HG03095 (cell line): ENCODE data around the gene NELL1.
"Not testable (repeated sequence)": the region's sequence is repeated elsewhere in the genome, so short reads cannot be mapped to it uniquely, and the experiment has no call there.

Experiments
- ATAC-seq: cut with Tn5 transposase; IDR thresholded peaks from one replicate; pipeline ENCODE4 v1.9.1; 2021; ENCODE audit warnings: moderate library complexity; ENCODE audit not compliant: unreplicated experiment

Gene NELL1

DNA sequence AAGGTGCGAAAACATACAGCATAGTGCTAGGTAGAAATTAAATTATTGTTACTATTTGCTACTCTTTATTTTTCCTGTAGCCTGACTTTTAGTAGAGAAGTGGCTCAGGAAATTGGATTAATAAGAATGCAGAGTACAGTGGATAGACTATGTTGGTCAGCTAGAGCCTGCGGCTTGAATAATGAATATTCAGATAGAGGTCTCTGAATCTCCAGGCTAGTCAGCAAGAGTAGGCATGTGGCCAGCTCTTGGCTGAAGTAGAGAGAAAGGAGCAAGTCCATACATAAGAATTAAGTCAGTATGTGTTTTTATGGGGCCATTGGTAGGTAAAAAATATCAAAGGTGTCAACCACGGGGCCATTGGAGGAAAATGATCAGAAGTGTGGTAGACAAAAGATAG lies 413.5 kb downstream of the NELL1 start:
- ATAC-seq = no peak

DNA sequence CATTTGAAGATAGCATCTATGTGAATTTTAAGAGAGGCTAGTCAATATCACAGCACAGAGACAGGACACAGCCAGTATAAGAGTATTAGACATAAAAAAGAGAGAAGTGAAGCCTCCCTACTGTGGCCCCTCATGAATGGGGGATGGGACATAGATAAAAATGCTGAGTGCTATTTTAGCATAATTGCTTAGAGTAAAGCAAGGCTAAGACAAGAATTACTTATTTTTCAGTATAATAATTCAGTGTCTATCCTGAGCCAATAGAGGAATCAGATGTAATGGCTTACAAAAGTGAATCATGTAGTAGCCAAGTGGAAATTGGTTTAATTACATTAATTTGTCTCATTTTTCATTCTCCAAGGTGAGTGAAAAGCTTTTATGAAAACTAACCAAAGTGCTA lies 419.5 kb downstream of the NELL1 start:
- no peak for ATAC-seq

DNA sequence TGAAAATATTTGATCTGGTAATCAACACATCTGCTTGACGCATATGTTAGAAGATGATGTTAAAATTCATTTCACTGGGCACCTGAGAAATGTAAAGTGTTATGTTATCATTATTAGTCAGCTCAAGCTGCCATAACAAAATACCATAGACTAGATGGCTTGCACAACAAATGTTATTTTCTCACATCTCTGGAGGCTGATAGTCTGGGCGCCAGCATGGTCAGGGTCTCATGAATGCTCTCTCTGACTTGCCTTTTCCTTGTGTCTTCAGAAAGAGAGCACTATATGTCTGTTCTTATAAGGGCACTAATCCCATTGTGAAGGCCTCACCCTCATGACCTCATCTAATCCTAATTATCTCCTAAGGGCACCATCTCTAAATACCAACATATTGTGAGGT lies 435.3 kb downstream of the NELL1 start:
- ATAC-seq = no peak

DNA sequence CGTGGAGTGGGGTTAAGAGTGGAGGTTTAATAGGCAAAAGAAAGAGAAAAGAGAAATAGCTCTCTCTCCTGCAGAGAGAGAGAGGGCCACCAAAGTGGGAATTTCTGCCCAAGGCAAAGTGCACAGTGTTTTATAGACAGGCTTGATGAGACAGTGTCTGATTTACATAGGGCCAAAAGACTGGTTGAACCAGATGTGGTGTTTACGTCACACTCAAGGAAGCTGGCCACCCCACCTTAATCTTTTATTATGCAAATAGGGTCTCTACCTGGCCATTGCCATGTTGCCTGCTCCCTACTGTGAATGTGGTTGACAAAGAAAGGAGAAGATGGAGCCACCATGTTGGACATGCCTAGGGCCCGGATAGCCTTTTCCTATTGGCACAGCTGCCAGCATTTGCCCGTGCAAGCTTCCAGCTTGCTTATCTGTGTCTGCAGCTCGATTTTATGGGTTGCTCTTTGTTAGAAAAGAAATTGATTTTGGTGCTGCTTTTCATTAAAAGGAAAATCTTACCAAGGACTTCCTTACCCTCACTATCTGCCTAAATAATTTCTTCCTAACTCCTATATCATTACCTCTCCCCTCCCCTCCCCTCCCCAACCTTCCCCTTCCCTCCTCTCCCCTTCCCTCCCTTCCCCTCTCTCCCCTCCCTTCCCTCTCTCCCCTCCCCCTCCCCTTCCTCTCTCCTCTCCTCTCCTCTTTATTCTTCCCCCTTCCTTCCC lies 436.0 kb downstream of the NELL1 start:
- no peak for ATAC-seq

DNA sequence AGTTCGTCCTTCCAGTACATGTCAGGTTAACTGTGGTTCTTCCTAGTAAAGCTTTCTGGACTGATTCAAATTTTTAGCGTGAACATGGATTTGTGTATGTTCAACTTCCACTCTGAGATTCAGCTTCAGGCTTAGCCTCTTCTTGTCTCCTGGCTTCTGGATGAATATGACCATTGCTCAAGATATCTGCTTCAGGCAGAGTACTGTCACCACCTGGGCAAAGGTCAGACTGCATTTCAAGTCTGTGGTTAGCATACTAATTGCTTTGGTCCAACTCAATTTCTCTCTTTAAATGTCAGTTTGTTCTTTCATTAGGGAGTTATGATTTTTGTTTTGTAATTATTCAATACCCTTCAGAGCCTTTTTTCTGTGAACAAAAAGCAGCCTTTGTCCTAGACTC lies 440.0 kb downstream of the NELL1 start:
- no peak for ATAC-seq

DNA sequence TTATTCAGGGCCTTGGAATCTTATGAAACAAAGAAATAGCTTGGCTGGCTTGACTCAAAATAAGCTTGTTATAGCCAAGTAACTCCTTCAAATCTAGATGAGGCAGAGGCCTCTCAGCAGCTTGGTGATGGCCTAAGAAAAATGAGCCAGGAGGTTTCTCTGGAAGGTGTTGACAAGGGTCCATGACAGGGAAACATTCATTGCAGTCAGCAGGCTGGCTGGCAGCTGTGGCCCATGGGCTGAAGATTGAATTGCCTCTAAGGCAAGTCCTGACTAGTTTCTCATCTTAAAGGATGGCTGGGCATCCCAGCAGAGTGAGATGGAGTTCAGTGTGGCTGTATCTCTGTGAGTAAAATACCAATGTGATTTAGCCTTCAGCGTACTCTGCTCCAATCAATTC lies 441.0 kb downstream of the NELL1 start:
- ATAC-seq = no peak

DNA sequence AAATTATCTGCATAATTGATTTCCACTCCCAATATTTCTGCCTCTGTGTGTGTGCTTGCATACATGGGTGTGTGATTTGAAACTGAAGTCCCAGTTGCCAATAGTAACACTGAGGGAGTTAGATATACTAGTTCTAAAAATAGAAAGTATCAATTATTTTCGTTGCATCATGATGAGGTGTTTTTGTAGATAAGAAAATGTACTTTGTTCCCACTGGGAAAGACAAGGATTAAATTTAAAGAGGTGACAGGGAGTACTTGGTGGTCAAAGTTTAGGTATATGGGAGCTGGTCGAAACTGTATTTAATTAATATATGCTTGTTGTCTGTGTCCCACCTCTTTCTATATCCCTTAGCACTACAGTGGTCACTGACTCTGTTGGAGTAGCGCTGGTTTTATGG lies 444.5 kb downstream of the NELL1 start:
- ATAC-seq = no peak

DNA sequence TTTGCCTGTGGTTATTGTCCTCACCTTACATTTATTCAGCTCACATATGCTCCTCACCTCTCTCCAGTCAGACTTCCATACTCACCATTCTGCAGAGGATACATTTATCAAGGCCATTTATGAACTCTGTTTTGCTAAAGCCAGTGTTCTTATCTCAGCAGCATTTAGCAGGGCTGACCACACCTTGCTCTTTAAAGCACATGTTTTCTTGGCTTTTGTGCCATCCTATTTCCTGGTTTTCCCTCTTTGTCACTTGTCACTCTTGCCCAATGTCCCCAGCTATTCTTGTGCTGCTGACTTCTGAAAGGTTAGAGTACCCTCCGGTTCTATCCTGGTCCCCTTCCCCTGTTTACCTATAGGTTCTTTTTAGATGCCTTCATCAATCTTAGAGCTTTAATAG lies 446.6 kb downstream of the NELL1 start:
- ATAC-seq = no peak

DNA sequence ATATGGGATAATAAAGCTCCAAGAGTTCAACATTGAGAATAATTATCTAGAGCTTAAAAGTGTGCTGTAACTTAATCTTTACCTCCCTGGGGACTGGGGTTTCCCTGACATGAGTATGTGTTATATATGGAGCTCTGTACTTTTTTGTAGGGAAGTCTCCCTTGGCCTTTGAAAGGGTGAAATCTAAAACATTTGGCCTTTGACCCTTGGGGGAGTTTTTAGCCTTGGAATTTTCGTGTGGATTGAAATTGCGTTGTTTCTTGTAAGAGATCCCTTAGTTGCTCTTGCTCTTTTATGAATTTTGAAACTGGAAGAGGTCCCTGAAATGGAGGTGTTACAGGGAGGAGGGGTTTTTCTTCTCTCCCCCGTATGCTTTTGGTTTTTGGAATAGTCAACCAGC lies 450.0 kb downstream of the NELL1 start:
- no peak for ATAC-seq

DNA sequence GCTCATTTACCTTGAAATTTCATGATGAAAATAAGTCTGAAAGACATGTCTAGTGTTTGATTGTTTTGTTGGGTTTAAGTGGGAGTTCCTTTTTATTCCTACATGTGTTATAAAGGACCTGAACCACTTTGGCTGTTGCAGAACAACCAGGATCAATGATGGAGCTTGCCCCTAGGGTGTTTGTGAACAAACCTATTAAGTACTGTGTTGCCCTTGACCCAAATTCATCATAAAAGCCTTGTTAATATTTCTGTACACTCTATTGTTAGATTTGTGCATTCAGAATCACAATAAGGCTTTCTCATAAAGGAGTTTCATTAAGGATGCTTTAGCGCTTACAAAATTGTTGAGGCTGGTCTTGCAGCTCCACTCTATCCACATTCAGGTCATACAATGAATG lies 452.6 kb downstream of the NELL1 start:
- ATAC-seq = no peak

DNA sequence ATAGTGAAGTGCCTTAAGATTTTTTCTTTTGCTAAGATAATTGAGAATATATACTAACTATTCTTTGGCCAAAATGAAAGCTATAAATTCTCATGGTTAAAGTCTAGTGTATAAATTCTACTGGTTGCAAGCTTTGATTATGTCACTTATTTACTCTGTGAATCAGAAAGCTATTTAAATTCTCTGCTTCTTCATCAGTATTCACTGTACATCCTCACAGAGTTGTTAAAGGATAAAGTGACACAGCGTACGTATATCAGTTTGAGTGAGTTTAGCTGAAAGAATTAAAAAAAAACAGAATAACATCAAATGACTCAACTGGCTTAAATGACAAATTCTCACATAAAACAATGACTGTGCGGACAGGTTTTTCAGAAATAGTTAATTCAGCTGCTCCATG lies 453.1 kb downstream of the NELL1 start:
- no peak for ATAC-seq

DNA sequence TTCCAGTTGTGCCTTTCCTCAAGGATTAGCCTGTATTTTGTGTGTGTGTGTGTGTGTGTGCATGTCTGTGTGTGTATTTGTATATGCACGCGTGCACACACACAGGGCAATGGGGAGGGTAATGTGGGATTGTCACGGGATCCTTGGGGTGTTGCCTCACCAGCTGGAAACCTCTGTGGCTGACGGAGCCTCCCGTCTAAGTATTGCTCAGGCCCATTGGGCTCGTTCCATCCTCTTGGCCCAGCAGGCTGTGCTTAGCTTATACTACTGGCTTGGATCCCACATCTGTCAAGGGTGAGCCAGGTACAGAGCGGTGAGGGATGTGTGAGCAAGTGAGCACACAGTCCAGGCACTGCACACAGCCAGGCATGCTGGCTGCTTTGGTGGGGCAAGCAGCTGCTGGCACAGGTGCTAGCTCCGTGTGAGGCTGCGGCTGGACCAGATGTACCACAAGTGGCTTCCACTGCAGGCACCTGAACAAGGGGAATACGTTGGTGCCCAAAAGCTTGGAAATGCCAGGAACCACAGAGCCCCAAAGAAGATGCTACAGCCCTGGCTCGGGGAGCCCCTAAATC lies 462.8 kb downstream of the NELL1 start:
- no peak for ATAC-seq

DNA sequence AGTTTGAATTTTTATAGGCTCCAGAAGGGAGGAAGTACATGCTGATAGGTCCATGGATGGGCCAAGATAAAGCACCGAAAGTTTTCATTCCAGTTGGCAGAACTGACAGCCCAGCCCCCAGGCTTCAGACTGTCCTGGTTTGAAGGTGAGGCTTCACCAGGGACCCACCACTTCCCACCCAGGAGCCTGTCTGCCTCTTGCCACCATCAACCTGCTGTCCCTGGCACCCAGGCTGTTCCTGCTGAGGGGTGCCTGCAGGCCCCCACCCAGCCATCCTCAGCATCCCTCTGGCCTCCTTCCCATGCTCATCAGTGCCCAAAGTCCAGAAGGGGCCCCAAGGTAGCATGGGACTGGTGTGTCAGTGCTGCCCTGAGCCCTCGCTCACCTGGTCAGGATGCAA lies 463.9 kb downstream of the NELL1 start:
- ATAC-seq = no peak

DNA sequence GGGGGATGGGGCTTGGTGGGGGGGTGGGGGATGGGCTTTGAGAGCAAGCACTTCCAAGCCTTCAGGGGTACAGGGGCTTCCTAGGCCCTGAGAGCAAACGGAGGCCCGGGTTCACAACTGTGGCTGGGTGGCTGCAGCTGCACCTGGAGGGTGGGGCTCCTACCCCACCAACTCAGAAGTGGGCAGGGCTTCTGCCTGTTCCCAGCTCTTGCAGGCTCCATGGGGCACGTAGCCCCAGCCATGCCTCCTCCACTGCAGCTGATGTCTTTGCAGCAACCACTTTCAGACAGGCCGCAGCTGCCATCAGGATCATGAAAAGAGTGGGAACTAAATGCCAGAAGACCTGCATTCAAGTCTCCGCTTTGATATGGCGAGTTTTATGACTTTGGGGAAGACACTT lies 464.3 kb downstream of the NELL1 start:
- no peak for ATAC-seq

DNA sequence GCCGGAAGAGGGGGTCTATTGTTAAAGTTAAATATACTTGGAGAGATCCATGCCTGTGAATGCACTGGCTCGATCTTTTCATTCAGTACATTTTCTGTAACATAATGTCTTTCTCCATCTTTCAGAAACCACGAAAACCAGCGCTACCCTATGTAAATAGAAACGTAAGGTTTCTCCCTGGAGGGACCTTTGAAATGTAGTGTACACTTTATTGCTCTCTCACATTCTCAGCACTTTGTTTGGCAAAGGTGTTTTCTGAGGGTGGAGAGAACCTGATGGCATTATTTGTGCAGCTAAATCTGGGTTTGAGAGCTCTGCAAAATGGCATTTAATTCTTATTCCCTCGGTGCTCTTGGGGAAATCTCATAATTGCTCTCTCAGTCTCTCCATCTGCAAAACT lies 468.4 kb downstream of the NELL1 start:
- ATAC-seq = no peak

DNA sequence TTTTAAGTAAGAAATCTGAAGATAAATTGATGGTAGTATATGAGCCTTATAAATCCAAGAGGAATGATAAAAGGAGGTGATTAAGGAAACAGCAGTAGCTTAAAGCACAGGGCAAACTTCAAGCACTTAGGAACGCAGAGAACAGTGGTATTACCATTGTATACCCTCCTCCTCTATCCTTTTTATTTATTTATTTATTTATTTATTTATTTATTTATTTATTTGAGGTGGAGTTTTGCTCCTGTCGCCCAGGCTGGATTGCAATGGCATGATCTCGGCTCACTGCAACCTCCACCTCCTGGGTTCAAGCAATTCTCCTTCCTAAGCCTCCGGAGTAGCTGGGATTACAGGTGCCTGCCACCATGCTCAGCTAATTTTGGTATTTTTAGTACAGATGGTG lies 472.2 kb downstream of the NELL1 start:
- ATAC-seq = not testable (repeated sequence)

DNA sequence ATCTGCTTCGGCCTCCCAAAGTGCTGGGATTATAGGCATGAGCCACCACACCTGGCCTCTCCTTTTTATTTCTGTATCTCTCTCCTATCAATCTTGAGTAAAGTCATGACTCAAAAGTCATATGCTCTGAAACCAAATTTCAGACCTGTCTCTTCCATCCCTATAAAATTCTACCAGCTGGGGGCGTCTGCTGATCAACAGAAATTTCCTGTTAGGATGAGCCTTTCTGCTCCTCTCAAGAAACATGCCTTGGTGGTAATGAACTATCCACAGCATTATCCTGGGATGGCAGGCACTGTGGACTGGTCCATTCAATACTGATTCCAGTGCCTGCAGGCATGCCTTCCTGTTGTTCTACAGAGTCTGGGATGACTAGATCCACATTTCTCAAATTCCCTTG lies 472.6 kb downstream of the NELL1 start:
- no peak for ATAC-seq

DNA sequence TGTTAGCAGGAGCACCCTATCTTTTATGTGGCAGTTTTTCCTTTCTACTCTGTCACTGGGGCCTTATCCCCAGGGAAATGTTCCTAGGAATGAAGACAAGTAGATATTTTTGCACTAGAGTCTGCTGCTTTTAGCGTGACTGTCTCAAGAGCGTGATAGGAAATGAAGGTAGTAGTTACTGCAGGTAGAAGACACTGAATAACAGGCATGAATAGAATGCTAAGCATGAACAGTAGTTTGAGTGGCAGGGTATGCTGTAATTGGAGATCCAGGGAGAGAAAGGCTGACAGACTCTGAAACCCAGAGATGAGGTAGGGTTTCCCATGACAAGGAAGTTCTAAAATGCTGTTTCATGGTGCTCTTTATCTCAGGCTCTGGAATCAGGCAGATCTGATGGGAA lies 475.1 kb downstream of the NELL1 start:
- ATAC-seq = no peak

DNA sequence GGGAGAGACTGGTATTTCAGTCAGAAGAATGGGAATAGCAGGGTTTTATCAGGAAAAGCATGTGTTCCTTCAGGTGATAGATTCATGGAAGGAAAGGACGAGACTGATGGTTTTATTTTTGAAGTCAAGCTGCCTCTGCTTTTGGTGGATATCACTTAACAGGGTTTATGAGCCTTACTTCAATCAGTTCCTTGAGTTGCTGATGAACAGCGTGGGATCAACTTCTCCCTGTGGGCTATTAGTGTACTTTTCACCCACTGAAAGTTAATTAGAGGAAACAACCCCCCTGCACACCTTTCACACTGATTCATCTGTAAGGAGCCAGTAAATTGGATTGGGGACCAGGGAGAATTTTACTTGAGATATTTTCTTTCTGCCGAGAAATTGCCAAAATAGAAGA lies 479.0 kb downstream of the NELL1 start:
- ATAC-seq = no peak

DNA sequence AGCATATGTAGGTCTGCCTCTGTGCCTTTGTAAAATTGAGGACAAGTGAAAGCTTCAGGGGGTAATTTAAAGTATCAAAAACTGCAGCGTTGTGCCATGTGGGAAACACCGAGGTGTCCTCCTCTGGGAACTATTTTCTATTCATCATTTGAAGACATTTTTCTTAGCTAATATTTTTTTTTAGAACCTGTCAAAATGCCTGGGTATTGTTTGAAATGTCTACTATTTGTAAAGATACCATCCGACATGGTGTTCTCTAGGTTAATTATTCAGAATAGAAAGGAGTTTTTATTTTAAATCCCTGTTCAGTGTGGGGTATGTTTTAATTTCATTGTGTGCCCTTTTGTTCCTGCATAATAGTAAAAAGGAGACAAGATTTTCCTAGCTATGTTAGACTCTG lies 490.8 kb downstream of the NELL1 start:
- ATAC-seq = no peak

DNA sequence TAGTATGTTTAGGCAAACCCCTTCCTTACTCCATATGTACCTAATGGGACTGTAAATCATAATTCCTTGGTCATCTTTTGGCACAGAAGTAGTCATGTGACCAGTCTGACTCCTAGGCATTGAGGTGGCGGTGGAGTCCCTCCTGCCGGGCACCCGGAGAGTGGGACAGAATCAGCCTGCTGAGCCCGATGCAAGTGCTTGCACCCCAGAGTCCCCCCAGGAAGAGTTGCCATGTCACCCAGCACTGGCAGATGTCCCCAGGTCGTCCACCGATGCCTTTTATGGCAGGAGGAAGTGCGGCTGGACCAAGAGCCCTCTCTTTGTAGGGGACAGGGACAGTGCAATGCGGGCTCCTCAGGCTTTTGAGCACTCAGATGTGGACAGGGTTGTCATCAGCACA lies 500.3 kb downstream of the NELL1 start:
- no peak for ATAC-seq

DNA sequence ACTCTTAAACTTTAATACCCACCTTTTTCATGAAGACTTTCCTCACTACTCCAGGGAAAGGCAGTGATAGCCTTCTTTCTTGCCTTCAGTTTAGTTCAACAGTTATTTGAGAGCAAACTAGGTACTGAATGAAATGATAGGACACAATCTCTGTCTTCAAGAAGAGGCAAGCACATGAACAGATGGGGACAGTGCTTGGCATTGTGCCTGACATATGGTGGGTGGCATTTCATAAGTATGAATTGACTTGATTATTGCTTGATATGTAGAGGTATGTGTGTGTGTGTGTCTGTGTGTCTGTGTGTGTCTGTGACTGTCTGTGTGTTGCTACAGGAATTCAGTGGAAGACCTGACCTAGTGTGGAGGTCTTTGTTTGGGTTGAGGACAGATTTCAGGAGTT lies 504.1 kb downstream of the NELL1 start:
- ATAC-seq = no peak

DNA sequence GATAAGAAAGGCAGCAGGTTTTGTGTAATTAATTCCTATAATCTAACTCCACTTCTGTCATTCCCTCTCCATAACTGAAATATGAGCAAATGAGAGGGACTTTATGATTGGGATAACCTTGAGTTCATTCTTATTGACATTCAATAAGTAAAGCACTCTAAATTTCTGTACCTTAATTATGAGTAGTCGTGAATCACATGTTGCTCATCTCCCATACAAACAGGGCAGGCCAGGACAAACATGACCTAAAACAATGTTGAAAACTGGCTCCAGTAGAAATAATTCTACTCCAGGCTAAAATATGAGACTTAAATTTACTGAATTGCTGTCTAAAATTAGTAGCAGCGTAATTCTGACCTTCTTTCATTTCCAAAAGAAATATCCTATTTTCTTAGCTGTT lies 505.4 kb downstream of the NELL1 start:
- no peak for ATAC-seq
